Activated CD8-positive, alpha-beta T cell treated with anti-CD3 and anti-CD28 coated beads for 36 hours (primary cell): ENCODE measurements around the gene NAALADL2. TPM values are rescaled to one million over a fixed set of nuclear protein-coding genes. Genes with fewer than 3 reads are reported as not detected.

Source experiments
- ATAC-seq: fragments of 200-7000 bp; cut with Tn5 transposase; one replicate; pipeline ENCODE4 v1.10.0; 2021; ENCODE audit warnings: mild to moderate bottlenecking, moderate library complexity
- CTCF ChIA-PET: fragments of 350-600 bp; sonication (Branson Sonifier 250); formaldehyde crosslinking; loops from one replicate; lab custom pipeline; 2021; ENCODE audit warnings: antibody characterized with exemption; lab: Charles Lee
- POLR2A ChIA-PET: fragments of 350-600 bp; sonication (Branson Sonifier 250); formaldehyde crosslinking; loops from one replicate; lab custom pipeline; 2021; ENCODE audit warnings: antibody characterized with exemption; lab: Charles Lee
- DNase-seq: peaks from one replicate; pipeline ENCODE4 v3.0.0-alpha.2; 2020
- H3K27ac Mint-ChIP-seq: one replicate; pipeline ENCODE4 v1.8.0; 2021; ENCODE audit warnings: mild to moderate bottlenecking, mixed read lengths
- H3K27me3 Mint-ChIP-seq: one replicate; pipeline ENCODE4 v1.8.0; 2021; ENCODE audit warnings: mixed read lengths
- H3K36me3 Mint-ChIP-seq: one replicate; pipeline ENCODE4 v1.8.0; 2021; ENCODE audit warnings: low read depth, mixed read lengths
- H3K4me1 Mint-ChIP-seq: one replicate; pipeline ENCODE4 v1.8.0; 2021; ENCODE audit warnings: low read depth, mixed read lengths
- H3K4me3 Mint-ChIP-seq: one replicate; pipeline ENCODE4 v1.8.0; 2021; ENCODE audit warnings: mild to moderate bottlenecking, moderate library complexity, mixed read lengths
- H3K9me3 Mint-ChIP-seq: one replicate; pipeline ENCODE4 v1.8.0; 2021; ENCODE audit warnings: mixed read lengths
- intact Hi-C: fragments of 100-400 bp; cut with micrococcal nuclease; formaldehyde crosslinking; loops from one replicate; pipeline ENCODE4 v1.10.0; 2022
- total RNA-seq, 2 experiments: library from RNA; stranded (reverse); gene quantifications; one replicate each; pipeline ENCODE4 v1.2.3, GENCODE V29; 2021
- TF ChIP-seq, protein P1 (sequence below): fragments of 200-600 bp; IDR thresholded peaks from one replicate; pipeline ENCODE4 v1.8.0; 2022; ENCODE audit warnings: antibody characterized with exemption, mild to moderate bottlenecking

Gene NAALADL2
- total RNA-seq, 2 experiments from 2014 or later: 0.60 TPM; not detected in 1

GRCh38 chr3:175397372-175397771, 538.2 kb downstream of the NAALADL2 start:
- H3K9me3 Mint-ChIP-seq: peaks cover 2% of the 10 kb centered on the region
- H3K36me3 Mint-ChIP-seq: no peaks in the 10 kb centered on the region
- DNase-seq: no peak
- TF ChIP-seq, protein P1, sequence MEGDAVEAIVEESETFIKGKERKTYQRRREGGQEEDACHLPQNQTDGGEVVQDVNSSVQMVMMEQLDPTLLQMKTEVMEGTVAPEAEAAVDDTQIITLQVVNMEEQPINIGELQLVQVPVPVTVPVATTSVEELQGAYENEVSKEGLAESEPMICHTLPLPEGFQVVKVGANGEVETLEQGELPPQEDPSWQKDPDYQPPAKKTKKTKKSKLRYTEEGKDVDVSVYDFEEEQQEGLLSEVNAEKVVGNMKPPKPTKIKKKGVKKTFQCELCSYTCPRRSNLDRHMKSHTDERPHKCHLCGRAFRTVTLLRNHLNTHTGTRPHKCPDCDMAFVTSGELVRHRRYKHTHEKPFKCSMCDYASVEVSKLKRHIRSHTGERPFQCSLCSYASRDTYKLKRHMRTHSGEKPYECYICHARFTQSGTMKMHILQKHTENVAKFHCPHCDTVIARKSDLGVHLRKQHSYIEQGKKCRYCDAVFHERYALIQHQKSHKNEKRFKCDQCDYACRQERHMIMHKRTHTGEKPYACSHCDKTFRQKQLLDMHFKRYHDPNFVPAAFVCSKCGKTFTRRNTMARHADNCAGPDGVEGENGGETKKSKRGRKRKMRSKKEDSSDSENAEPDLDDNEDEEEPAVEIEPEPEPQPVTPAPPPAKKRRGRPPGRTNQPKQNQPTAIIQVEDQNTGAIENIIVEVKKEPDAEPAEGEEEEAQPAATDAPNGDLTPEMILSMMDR: no peak
- H3K4me1 Mint-ChIP-seq: no peaks in the 10 kb centered on the region
- ChIA-PET CTCF (no interaction called here), POLR2A (no interaction called here)
- ATAC-seq: no peak
- no peak overlapping the region for H3K4me3 Mint-ChIP-seq
- no peaks in the 10 kb centered on the region for H3K27me3 Mint-ChIP-seq
- intact Hi-C loops: no loop called here
- H3K27ac Mint-ChIP-seq: no peak overlapping the region

- TF ChIP-seq, protein P1: no peak
These were observed 539.5 kb downstream of the NAALADL2 start for GRCh38 chr3:175398676-175399075.

GRCh38 chr3:175399156-175399840, 540.2 kb downstream of the NAALADL2 start:
- CTCF ChIA-PET: no interaction called here
- DNase-seq: no peak
- Mint-ChIP-seq H3K27ac (no peak overlapping the region), H3K9me3 (peaks cover 2% of the 10 kb centered on the region), H3K27me3 (no peaks in the 10 kb centered on the region), H3K4me3 (no peak overlapping the region), H3K36me3 (no peaks in the 10 kb centered on the region), H3K4me1 (no peaks in the 10 kb centered on the region)
- POLR2A ChIA-PET: no interaction called here
- TF ChIP-seq, protein P1: no peak
- ATAC-seq: no peak
- intact Hi-C loops: no loop called here

More at GRCh38 chr3:175398676-175399075, 539.5 kb downstream of the NAALADL2 start:
- DNase-seq (no peak), ATAC-seq (no peak)
- Mint-ChIP-seq H3K27ac (no peak overlapping the region), H3K27me3 (no peaks in the 10 kb centered on the region), H3K4me3 (no peak overlapping the region), H3K36me3 (no peaks in the 10 kb centered on the region), H3K9me3 (peaks cover 2% of the 10 kb centered on the region), H3K4me1 (no peaks in the 10 kb centered on the region)
- ChIA-PET POLR2A (no interaction called here), CTCF (no interaction called here)
- intact Hi-C loops: no loop called here

- Mint-ChIP-seq H3K36me3 (no peaks in the 10 kb centered on the region), H3K9me3 (no peaks in the 10 kb centered on the region), H3K27ac (no peak overlapping the region), H3K4me3 (no peak overlapping the region), H3K27me3 (no peaks in the 10 kb centered on the region), H3K4me1 (no peaks in the 10 kb centered on the region)
- CTCF ChIA-PET: no interaction called here
- intact Hi-C loops: no loop called here
- DNase-seq (no peak), ATAC-seq (no peak)
- TF ChIP-seq, protein P1: no peak
- POLR2A ChIA-PET: no interaction called here
These were observed 544.9 kb downstream of the NAALADL2 start for GRCh38 chr3:175404027-175404426.

DNA sequence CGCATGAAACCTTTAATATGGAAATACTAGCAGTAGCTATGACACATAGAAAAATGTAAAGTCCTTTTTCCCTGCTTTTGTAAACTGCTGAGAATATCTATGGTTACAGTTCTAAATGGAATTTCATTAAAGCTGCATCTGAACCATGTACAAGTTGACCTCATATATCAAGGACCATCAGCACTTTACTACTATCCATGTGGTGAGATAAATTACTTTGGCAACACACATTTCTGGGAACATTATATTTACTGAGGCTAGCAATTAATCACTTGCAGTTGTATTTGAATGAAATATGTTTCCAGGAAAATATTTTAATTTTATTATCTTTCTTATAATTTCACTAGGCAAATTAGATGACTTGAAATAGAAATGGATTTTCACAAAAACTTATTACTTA, 545.5 kb downstream of the NAALADL2 start:
- ATAC-seq: no peak
- H3K9me3 Mint-ChIP-seq: no peaks in the 10 kb centered on the region
- H3K4me1 Mint-ChIP-seq: no peaks in the 10 kb centered on the region
- TF ChIP-seq, protein P1: no peak
- H3K27me3 Mint-ChIP-seq: no peaks in the 10 kb centered on the region
- ChIA-PET POLR2A (no interaction called here), CTCF (no interaction called here)
- no peak overlapping the region for H3K27ac Mint-ChIP-seq
- intact Hi-C loops: no loop called here
- no peak overlapping the region for H3K4me3 Mint-ChIP-seq
- no peaks in the 10 kb centered on the region for H3K36me3 Mint-ChIP-seq
- DNase-seq: no peak
